ENCODE measurements around the gene MRPL34. TPM values are rescaled to one million over a fixed set of nuclear protein-coding genes. Genes with fewer than 3 reads are reported as not detected.

MRPL34 gene
- total and polyA plus RNA-seq, 9 of the 15 experiments (the other 6 are each of a cell fraction or from before 2014, with no cell fraction given) = 11.5 to 256 (median 72.5) TPM

- TF ChIP-seq JUN (IDR thresholded peaks at IDR 0.05; ENCODE audit: borderline replicate concordance, low read depth, low read length) = peak; percentile 29; the same call in 1 of the 2 replicates
- TF ChIP-seq JUN (CRISPR knock-in tag; IDR thresholded peaks at IDR 0.05; ENCODE audit: borderline replicate concordance) = no peak
- TF ChIP-seq ZFP36 (IDR thresholded peaks at IDR 0.05; ENCODE audit: low read depth, low read length, partially characterized antibody) = peak; percentile 73
- TF ChIP-seq ELF2 (CRISPR knock-in tag; IDR thresholded peaks at IDR 0.05) = no peak
- TF ChIP-seq PHF20 (IDR thresholded peaks at IDR 0.05; ENCODE audit: partially characterized antibody) = peak; percentile 39
- TF ChIP-seq GABPB1 (CRISPR knock-in tag; IDR thresholded peaks at IDR 0.05) = peak; percentile 78
- peak; percentile 63 for TF ChIP-seq RAD51 (IDR thresholded peaks at IDR 0.05; ENCODE audit: borderline replicate concordance, low read depth)
- peak; percentile 44 to 65; a peak in 3 of 4 replicates for TF ChIP-seq MNT (conservative IDR thresholded peaks at IDR 0.05)
- TF ChIP-seq MTA3 (IDR thresholded peaks at IDR 0.05; ENCODE audit: borderline replicate concordance) = peak; percentile 78; the same call in 1 of the 2 replicates
- TF ChIP-seq BRCA1 (IDR thresholded peaks at IDR 0.05) = no peak
- no peak for TF ChIP-seq BRCA1 (CRISPR knock-in tag; IDR thresholded peaks at IDR 0.05)
- peak; percentile 54; the same call in 1 of the 2 replicates for TF ChIP-seq ELF1 (tag; IDR thresholded peaks at IDR 0.05)
- TF ChIP-seq CHD1 (IDR thresholded peaks at IDR 0.05; ENCODE audit: low read length) = no peak
- no peak for TF ChIP-seq NR4A1 (CRISPR knock-in tag; IDR thresholded peaks at IDR 0.05)
- TF ChIP-seq NR4A1 (tag; IDR thresholded peaks at IDR 0.05) = 0 out of 2 replicates have a peak, but pooled peaks have one; percentile 14
- no peak for TF ChIP-seq KAT7 (CRISPR knock-in tag; IDR thresholded peaks at IDR 0.05; ENCODE audit: borderline replicate concordance)
- no peak for TF ChIP-seq NR1H2 (CRISPR knock-in tag; IDR thresholded peaks at IDR 0.05)
- peak; percentile 71 for TF ChIP-seq HMGN3 (IDR thresholded peaks at IDR 0.05; ENCODE audit: borderline replicate concordance, extremely low read depth, insufficient read length, low read depth, low read length)
- peak; percentile 85 for TF ChIP-seq ATF6 (CRISPR knock-in tag; IDR thresholded peaks at IDR 0.05)
- peak; percentile 45; the same call in 1 of the 2 replicates for TF ChIP-seq EP300 (IDR thresholded peaks at IDR 0.05; ENCODE audit: low read length)
- TF ChIP-seq ZEB2 (IDR thresholded peaks at IDR 0.05) = peak; percentile 78
- TF ChIP-seq CEBPB (tag; IDR thresholded peaks at IDR 0.05) = no peak
- 0 out of 2 replicates have a peak, but pooled peaks have one; percentile 67 for TF ChIP-seq NR3C1 (CRISPR knock-in tag; IDR thresholded peaks at IDR 0.05)
- TF ChIP-seq ARID1B (IDR thresholded peaks at IDR 0.05) = no peak; the same call in 1 of the 2 replicates
- TF ChIP-seq ZSCAN29 (IDR thresholded peaks at IDR 0.05) = peak; percentile 51; the same call in 1 of the 2 replicates
Measured at GRCh38 chr19:17305517-17306284, at the start of gene MRPL34 (continued).

Measured in K562 (cell line).